Hippocampal formation (tissue), 2 donors: Measurements from ENCODE around the gene FADS1.

ENCODE experiments used
- DNase-seq, 2 donors: peaks; one replicate each; lab custom pipeline; 2025; lab: John Stamatoyannopoulos, UW

FADS1 gene

DNA sequence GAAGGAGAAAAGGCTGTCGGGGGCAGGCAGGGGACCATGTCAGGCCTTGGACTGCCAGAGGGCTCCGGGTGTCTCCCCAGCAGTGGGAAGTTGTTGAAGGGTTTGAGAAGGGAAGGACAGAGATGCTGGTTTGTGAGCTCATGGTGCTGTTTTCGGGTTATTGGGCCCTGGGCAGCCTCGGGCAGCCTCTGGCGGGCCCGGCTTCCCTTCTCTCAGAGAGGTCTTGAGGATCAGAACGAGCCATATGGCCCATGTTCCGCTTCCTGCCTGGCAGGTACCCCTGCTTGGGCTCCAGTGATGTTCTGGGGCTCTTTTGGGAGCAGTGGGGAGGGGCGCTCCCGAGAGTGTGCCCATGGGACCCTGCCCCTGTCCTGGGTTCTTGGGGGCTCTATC, 54.6 kb downstream of the FADS1 start:
- DNase-seq, result no peak

DNA sequence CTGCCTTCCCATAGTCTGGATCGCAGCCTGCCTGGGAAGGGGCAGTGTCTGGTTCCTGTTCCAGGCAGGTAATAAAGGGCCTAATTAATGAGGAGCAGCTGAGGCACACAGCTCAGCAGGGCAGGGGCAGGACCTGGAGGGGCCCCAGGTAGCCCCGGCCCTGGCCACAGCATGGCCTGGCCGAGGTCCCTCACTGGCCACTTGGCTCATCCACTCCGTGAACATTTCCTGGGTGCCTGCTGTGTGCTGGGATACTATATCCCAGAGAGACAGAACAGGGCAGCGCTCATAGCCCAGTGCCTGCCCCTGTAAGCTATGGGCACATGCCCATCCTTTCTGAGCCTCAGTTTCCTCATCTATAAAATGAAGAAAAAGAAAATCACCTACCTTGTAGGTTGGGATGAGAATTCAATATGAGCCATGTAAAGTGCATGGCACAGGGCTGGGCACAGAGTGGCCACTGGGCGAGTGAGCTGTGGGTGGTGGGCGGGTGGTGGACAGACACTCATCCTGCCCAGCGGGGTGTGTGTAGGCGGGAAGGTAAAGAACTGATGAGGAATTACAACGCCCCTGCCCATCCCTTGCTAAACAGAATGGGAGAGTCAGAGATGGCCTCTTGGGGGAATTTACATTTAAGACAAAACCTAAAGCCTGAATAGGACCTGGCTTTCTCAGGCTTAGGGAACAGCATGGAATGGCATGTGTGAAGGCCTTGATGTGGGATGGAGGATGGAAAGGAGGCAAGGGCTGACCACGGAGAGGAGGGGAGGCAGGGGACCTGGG, 55.2 kb downstream of the FADS1 start:
- no peak for DNase-seq

DNA sequence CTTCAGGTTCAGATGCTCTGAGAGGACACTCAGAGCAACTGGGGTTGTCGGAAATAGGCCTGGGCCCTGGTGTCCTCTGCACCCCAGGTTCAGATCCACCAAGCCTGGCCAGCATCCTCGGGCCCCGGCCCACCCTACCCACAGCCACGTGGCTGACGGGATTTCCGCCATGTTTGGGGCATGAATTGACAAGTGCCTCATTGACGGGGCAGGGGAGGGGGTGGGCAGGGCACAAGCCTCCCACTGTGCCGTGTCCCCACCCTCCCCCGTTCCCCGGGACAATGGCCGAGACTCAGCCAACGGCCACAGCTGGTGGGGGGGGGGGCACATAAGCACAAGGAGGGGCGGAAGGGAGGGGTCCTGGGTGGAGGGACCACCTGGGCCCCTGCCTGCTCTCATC, 55.9 kb downstream of the FADS1 start:
- peak; percentile 80 to 86 for DNase-seq

DNA sequence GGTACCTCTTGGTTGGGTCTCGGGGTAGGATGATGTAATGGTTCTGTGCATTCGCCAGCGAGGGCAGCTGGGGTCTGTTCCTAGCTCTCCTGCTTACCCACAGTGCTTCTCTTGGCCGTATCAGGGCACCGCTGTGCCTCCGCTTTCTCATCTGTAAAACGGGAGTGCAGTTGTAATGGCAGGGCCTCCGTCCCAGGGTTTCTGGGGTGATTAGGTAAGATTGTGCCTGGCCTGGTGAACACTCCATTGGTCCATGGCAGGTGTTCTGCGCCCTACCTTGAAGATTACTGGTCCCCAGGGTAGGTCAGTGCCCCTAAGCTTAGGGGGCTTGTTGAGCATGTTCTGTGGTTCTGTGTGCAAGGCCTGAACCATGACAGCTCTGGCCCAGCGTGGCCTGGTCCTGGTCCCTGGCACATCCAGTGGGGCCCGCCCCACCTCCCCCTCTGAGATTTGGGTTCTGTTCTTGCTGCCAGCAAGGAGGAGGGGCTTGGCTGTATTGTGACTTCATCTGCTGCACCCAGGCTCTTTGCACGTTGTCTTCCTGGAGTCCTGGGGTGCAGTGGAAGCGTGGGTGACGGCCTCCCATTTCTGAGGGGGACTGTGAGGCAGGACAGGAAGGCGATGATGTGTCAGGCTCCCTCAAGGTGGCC, 59.5 kb downstream of the FADS1 start:
- peak in 1 of 2 donors; percentile 46 for DNase-seq

DNA sequence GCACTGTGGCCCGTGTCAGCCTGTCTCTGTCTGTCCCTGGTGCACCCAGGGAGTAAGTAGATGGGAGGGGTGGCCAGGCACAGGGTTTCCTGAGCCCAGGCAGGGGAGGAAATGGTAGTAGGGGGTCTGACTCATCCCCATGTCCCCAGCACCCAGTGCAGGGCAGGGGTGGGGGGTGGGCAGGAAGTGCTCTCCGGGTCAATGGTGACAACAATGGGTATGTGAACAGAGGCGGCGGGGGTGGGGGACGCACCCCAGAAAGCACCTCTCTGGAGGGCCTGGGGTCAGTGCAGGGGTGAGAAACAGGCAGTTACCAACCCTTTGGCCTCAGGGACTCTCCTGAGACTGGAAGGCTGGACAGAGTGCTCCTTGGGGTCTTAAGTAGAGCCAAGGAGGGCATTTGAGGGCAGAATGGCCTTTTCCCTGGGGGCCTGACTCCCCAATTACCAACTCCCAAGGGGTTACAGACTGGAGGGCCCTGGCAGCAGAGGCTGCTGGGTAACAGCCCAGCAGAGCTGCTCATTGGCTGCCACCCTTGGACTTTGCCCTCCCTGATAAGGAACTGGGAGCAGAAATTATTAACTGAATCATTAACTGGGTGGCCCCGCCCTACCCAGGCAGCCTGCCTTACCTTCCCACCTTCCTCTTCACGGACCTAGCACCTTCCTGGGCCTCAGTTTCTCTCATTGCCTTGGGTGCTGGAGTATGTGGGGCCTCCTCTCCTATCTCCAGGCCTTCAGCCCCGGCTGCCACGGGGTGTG, 60.2 kb downstream of the FADS1 start:
- no peak for DNase-seq

DNA sequence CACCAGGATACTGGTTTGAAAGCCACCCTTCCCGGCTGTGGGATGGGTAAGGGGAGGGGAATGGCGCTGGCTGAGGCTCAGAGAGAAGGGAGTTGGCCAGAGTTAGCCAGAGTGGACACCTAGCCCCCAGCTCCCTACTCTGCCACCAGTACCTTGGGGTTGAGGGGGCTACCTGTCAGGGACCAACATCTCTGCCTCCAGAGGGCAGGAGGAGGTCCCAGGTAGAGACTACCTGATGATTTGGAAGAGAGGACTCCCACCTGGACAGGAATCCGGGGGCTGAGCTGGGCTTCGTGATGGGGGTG, 60.7 kb downstream of the FADS1 start:
- no peak for DNase-seq

DNA sequence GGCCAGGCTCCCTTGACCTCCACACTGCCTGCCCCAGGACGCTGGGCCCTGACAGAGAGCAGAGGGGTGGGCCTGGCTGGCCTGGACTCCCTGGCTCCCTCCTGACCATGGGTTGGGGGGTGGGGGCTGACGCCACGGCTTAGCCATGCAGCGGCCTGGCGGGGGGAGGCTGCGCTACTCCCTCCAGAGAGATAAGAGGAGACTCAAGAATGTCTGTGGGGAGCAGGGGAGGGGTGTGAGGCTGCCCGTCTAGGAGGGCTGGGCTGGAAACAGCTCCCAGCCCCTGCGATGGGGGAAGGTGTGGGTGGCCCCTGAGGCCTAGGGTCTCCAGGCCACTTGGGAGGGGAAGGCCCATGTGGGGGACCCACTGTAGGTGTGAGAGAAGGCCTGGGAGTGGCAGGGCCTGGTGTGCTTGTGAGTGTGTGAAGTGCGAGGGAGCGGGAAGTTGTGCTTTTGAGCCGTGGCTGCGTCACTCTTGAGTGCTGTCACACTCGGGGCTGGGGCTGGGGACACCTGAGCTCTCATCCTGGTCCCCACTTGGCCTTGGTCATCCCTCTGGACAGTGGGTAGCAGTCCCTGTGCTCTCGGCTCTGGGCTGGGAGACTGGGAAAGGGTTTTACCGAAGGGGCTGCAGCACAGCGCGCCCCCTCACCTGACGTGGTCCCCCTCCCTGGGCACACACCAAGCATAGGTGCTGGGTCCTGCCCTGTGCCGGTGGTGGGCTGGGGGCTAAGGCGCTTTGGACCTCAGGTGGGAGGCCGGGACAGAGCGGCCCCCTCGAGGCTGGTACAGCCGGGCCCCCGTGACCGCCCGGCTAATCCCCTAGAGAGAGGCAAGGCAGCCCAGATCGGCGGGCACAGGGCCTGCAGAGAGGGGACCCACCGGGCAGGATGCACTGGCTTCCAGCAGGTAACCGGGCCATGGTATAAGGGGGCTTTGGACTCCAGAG, 62.0 kb downstream of the FADS1 start:
- no peak for DNase-seq

DNA sequence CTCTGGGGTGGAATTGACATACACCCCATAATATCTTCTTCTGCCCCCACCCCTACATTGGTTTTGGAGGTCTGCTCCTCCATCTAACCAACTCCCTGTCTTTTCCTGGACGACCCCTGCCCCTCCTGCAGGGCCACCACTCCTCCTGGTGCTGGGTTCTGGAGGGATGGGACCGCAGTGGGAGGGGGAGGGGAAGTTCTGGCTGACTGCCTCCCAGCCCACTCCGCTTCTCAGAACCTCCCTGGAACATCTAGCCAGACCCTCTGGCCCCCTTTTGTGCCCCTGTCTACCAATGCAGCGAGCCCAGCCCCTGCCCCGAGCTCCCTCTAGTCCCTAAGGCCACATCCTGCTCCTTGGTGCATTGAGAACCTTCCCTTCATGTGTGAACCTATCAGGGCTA, 63.1 kb downstream of the FADS1 start:
- DNase-seq, result no peak

DNA sequence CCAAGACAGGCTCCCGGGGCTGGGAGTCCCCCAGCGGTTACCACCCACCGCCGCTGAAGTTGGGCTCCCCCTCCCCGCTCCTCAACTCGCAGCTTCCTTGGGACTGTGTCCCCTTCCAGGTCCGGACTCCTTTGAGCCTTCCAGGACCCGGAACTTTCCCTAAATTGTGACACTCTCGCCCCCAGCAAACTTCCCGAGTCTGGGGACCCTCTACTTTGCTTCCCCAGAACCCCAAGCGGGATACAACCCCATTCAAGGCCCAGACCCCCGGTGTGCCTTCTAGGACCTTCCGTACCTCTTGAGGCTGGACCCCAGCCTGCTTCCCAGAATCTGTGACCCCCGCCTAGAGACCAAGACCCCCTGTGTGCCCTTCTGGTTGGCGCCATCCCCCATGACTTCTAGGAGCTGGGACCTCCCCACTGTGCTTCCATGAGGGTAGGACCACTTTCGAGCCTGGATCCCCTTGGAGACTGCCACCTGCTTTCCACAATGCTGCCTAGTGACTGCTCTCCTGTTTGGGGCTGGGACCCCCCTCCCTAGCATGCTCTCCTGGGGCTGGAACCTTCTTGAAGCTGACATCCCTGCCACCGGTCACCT, 63.8 kb downstream of the FADS1 start:
- no peak for DNase-seq

DNA sequence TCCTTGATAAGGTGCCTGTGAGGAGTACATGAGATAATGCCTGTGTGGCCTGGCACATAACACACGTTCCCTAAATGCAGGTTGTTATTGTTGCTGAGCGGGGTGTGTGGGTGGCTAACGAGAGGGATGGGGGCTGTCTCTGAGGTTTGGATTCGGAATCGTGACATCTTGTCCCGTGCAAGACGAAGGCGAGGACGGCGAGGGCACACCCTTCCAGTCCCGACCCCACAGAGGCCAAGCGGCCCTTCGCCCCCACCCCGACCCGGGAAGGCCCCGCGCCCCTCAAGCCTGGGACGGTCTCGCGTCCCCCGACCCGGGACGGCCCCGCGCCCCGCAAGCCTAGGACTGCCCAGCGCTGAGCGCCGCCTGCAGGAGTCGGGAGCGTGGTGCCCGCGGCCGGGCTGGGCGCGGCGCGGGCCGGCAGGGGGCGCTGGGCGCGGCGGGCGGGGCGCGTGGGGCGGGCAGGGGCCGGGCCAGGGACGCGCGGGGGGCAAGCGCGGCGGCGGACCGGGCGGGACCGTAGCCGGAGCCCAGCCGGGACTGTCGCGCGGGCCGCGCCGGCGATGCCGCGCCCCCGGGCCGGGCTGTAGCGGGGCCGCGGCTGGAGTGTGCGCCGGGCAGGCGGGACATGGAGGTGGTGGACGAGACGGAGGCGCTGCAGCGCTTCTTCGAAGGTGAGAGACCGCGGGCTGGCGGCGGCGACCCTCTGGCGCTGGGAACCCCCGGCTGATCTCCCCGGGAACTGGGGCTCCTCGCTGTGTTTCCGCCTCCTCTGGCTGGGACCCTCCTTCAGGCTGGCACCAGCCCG, 64.5 kb downstream of the FADS1 start, which contains the start of gene MYRF:
Gene MYRF, plus strand, starts transcription at position 520 of the 808 bp plus-strand sequence. Its CDS starts 109 bp downstream, at position 629.
- DNase-seq, result peak; percentile 62 to 66

DNA sequence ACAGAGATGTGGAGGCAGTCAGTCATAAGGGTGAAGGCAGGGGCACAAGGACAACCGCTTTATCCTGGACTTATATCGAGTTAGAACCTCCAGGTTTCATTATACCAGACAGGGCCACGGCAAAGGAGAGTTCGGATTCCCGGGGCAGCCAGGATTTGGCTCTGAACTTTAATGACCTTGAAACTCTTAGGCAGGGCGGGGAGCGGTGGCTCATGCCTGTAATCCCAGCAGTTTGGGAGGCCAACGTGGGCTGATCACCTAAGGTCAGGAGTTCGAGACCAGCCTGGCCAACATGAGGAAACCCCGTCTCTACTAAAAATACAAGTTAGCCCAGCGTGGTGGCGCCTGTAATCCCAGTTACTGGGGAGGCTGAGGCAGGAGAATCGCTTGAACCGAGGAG, 65.4 kb downstream of the FADS1 start:
- no peak for DNase-seq

DNA sequence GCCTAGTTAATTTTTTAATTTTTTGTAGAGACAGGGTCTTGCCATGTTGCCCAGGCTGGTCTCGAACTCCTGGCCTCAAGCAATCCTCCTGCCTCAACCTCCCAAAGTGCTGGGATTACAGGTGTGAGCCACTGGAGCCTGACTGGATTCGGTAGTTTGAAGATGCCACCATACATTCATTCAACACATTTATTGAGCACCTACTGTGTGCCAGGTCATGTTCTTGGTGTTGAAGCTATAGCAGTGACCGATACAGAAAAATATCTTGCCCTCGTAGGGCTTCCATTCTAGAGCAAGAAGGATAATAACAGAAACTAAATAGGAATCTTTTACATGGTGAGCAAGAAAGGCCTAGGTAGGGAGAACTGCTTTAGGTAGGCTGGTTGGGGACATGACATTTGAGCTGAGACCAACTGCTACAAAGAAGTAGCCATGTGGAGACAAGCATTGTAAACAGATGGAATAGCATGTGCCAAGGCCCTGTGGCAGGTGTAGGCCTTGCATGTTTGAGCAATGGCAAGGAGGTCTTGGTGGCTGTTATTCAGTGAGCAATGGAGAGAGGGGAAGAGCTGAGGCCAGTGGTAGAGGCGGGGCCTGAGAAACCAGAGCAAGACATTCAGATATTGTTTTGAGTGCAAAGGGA, 66.1 kb downstream of the FADS1 start:
- DNase-seq, result no peak
